Measurements from ENCODE around the gene CD93.

- TF ChIP-seq CTCF (conservative IDR thresholded peaks at IDR 0.05 in 1 of 2, IDR thresholded peaks at IDR 0.05 in 1 of 2; ENCODE audit: low read depth in 1 of 2, low read length in 2 of 2) (no peak), EZH2 (IDR thresholded peaks at IDR 0.05; ENCODE audit: low read length, missing control alignments) (no peak)
Measured at GRCh38 chr20:23047001-23047737, 39.0 kb downstream of the CD93 start.
